ENCODE data around the gene DPEP3.

DPEP3 gene

GRCh38 chr16:67993207-67994039, 13.1 kb upstream of the DPEP3 start:
- TF ChIP-seq ZNF274 (IDR thresholded peaks at IDR 0.05; ENCODE audit: low read depth, low read length) (no peak), SUZ12 (IDR thresholded peaks at IDR 0.05; ENCODE audit: extremely low read depth, insufficient read depth, insufficient read length) (no peak), YY1 (IDR thresholded peaks at IDR 0.05; ENCODE audit: insufficient read depth, insufficient read length) (no peak)
- Histone ChIP-seq H3K9me3 (ENCODE audit: insufficient read depth, low read length) (peaks cover 4% of the 10 kb centered on the region; the same call in 1 of the 2 replicates), H3K4me1 (ENCODE audit: insufficient read depth, insufficient read length) (peaks cover 5% of the 10 kb centered on the region), H3K27me3 (ENCODE audit: insufficient read depth, insufficient read length) (peaks cover 23% of the 10 kb centered on the region), H3K9ac (ENCODE audit: insufficient read length, low read depth) (peak overlapping the region; percentile 32), H3K36me3 (ENCODE audit: insufficient read depth, insufficient read length, low read length) (no peaks in the 10 kb centered on the region), H3K4me3 (ENCODE audit: insufficient read length, low read depth) (no peak overlapping the region)
- no peak for DNase-seq (ENCODE audit: low read depth, low spot score)

GRCh38 chr16:67992661-67993206, 12.4 kb upstream of the DPEP3 start:
- Histone ChIP-seq H3K9ac (ENCODE audit: insufficient read length, low read depth) (no peak overlapping the region), H3K9me3 (ENCODE audit: insufficient read depth, low read length) (no peaks in the 10 kb centered on the region; the same call in 1 of the 2 replicates), H3K4me3 (ENCODE audit: insufficient read length, low read depth) (no peak overlapping the region), H3K4me1 (ENCODE audit: insufficient read depth, insufficient read length) (peaks cover 5% of the 10 kb centered on the region), H3K36me3 (ENCODE audit: insufficient read depth, insufficient read length, low read length) (no peaks in the 10 kb centered on the region), H3K27me3 (ENCODE audit: insufficient read depth, insufficient read length) (peaks cover 23% of the 10 kb centered on the region)
- no peak for TF ChIP-seq YY1 (IDR thresholded peaks at IDR 0.05; ENCODE audit: insufficient read depth, insufficient read length)
- DNase-seq (ENCODE audit: low read depth, low spot score): no peak

- DNase-seq (ENCODE audit: low read depth, low spot score): no peak
- TF ChIP-seq YY1 (IDR thresholded peaks at IDR 0.05; ENCODE audit: insufficient read depth, insufficient read length) (no peak), ZNF274 (IDR thresholded peaks at IDR 0.05; ENCODE audit: low read depth, low read length) (no peak), SUZ12 (IDR thresholded peaks at IDR 0.05; ENCODE audit: extremely low read depth, insufficient read depth, insufficient read length) (no peak)
- Histone ChIP-seq H3K36me3 (ENCODE audit: insufficient read depth, insufficient read length, low read length) (no peaks in the 10 kb centered on the region), H3K4me3 (ENCODE audit: insufficient read length, low read depth) (no peak overlapping the region), H3K9me3 (ENCODE audit: insufficient read depth, low read length) (no peaks in the 10 kb centered on the region), H3K27me3 (ENCODE audit: insufficient read depth, insufficient read length) (peaks cover 23% of the 10 kb centered on the region), H3K4me1 (ENCODE audit: insufficient read depth, insufficient read length) (peaks cover 5% of the 10 kb centered on the region), H3K9ac (ENCODE audit: insufficient read length, low read depth) (no peak overlapping the region)
Measured at GRCh38 chr16:67990018-67990386, 9.7 kb upstream of the DPEP3 start.

GRCh38 chr16:67989322-67990017, 9.2 kb upstream of the DPEP3 start:
- no peaks in the 10 kb centered on the region for H3K9me3 ChIP-seq (ENCODE audit: insufficient read depth, low read length)
- H3K36me3 ChIP-seq (ENCODE audit: insufficient read depth, insufficient read length, low read length): no peaks in the 10 kb centered on the region
- no peak for DNase-seq (ENCODE audit: low read depth, low spot score)
- H3K4me3 ChIP-seq (ENCODE audit: insufficient read length, low read depth): no peak overlapping the region
- peaks cover 23% of the 10 kb centered on the region for H3K27me3 ChIP-seq (ENCODE audit: insufficient read depth, insufficient read length)
- no peak overlapping the region for H3K9ac ChIP-seq (ENCODE audit: insufficient read length, low read depth)
- H3K4me1 ChIP-seq (ENCODE audit: insufficient read depth, insufficient read length): peaks cover 8% of the 10 kb centered on the region
- TF ChIP-seq YY1 (IDR thresholded peaks at IDR 0.05; ENCODE audit: insufficient read depth, insufficient read length): no peak

- no peaks in the 10 kb centered on the region for H3K9me3 ChIP-seq (ENCODE audit: insufficient read depth, low read length)
- H3K9ac ChIP-seq (ENCODE audit: insufficient read length, low read depth): no peak overlapping the region
- DNase-seq (ENCODE audit: low read depth, low spot score): no peak
- H3K36me3 ChIP-seq (ENCODE audit: insufficient read depth, insufficient read length, low read length): no peaks in the 10 kb centered on the region
- no peak for TF ChIP-seq ZNF274 (IDR thresholded peaks at IDR 0.05; ENCODE audit: low read depth, low read length)
- TF ChIP-seq SUZ12 (IDR thresholded peaks at IDR 0.05; ENCODE audit: extremely low read depth, insufficient read depth, insufficient read length): no peak
- TF ChIP-seq YY1 (IDR thresholded peaks at IDR 0.05; ENCODE audit: insufficient read depth, insufficient read length): no peak
- peaks cover 23% of the 10 kb centered on the region for H3K27me3 ChIP-seq (ENCODE audit: insufficient read depth, insufficient read length)
- H3K4me3 ChIP-seq (ENCODE audit: insufficient read length, low read depth): no peak overlapping the region
- H3K4me1 ChIP-seq (ENCODE audit: insufficient read depth, insufficient read length): peaks cover 6% of the 10 kb centered on the region
Measured at GRCh38 chr16:67988675-67989074, 8.4 kb upstream of the DPEP3 start.

GRCh38 chr16:67987460-67988160, 7.3 kb upstream of the DPEP3 start:
- no peaks in the 10 kb centered on the region; the same call in 1 of the 2 replicates for H3K9me3 ChIP-seq (ENCODE audit: insufficient read depth, low read length)
- no peaks in the 10 kb centered on the region for H3K36me3 ChIP-seq (ENCODE audit: insufficient read depth, insufficient read length, low read length)
- H3K9ac ChIP-seq (ENCODE audit: insufficient read length, low read depth): no peak overlapping the region
- TF ChIP-seq ZNF274 (IDR thresholded peaks at IDR 0.05; ENCODE audit: low read depth, low read length) (no peak), YY1 (IDR thresholded peaks at IDR 0.05; ENCODE audit: insufficient read depth, insufficient read length) (no peak), SUZ12 (IDR thresholded peaks at IDR 0.05; ENCODE audit: extremely low read depth, insufficient read depth, insufficient read length) (no peak)
- peaks cover 3% of the 10 kb centered on the region for H3K4me1 ChIP-seq (ENCODE audit: insufficient read depth, insufficient read length)
- no peak for DNase-seq (ENCODE audit: low read depth, low spot score)
- H3K4me3 ChIP-seq (ENCODE audit: insufficient read length, low read depth): no peak overlapping the region
- peaks cover 18% of the 10 kb centered on the region for H3K27me3 ChIP-seq (ENCODE audit: insufficient read depth, insufficient read length)

GRCh38 chr16:67986949-67987348, 6.7 kb upstream of the DPEP3 start:
- no peak for DNase-seq (ENCODE audit: low read depth, low spot score)
- no peak overlapping the region for H3K4me3 ChIP-seq (ENCODE audit: insufficient read length, low read depth)
- H3K4me1 ChIP-seq (ENCODE audit: insufficient read depth, insufficient read length): peaks cover 3% of the 10 kb centered on the region
- TF ChIP-seq YY1 (IDR thresholded peaks at IDR 0.05; ENCODE audit: insufficient read depth, insufficient read length): no peak
- H3K36me3 ChIP-seq (ENCODE audit: insufficient read depth, insufficient read length, low read length): no peaks in the 10 kb centered on the region
- H3K9me3 ChIP-seq (ENCODE audit: insufficient read depth, low read length): no peaks in the 10 kb centered on the region; the same call in 1 of the 2 replicates
- peaks cover 11% of the 10 kb centered on the region for H3K27me3 ChIP-seq (ENCODE audit: insufficient read depth, insufficient read length)
- no peak overlapping the region for H3K9ac ChIP-seq (ENCODE audit: insufficient read length, low read depth)
